A549 (cell line): ENCODE data around the gene SLC38A11. TPM values are rescaled to one million over a fixed set of nuclear protein-coding genes. Genes with fewer than 3 reads are reported as not detected.

Experiments used
- ATAC-seq, 2 experiments: fragments of 200-7000 bp in 1 of 2; fragments of >200 bp in 1 of 2; cut with Nextera tagmentation in 1 of 2; cut with Tn5 transposase in 1 of 2; 3 replicates each; pipeline versions ENCODE4 v1.8.0 to v1.9.1; 2018 to 2020; ENCODE audit warnings: mild to moderate bottlenecking in 1 of 2, moderate library complexity in 1 of 2
- CTCF ChIA-PET: fragments of 300-600 bp; sonication (Branson Sonifier 250); formaldehyde crosslinking; extraction: SDS; loops from one replicate; lab custom pipeline; 2021; ENCODE audit warnings: antibody characterized with exemption, inconsistent platforms; lab: Yijun Ruan, JAX
- POLR2A ChIA-PET: fragments of 350-600 bp; formaldehyde crosslinking; extraction: SDS; loops from one replicate; lab custom pipeline; 2021; ENCODE audit warnings: antibody characterized with exemption, inconsistent platforms; lab: Yijun Ruan, JAX
- DNase-seq, 2 experiments: peaks; one replicate each; pipeline versions ENCODE4 v3.0.0 to v3.0.0-alpha.2; 2011 to 2016; ENCODE audit warnings: low read depth in 1 of 2, low spot score in 1 of 2
- FAIRE-seq: peaks from 2 replicates; lab custom pipeline; 2011; peaks lifted over from hg19 to GRCh38; lab: Jason Lieb, UNC
- H3K27ac ChIP-seq, 2 experiments: fragments of >200 bp; sonication (Bioruptor Twin); formaldehyde crosslinking; 3 replicates each; pipeline ENCODE4 v1.5.1; 2016 to 2017
- H3K4me1 ChIP-seq: fragments of >200 bp; sonication (Bioruptor Twin); formaldehyde crosslinking; 3 replicates; pipeline ENCODE4 v1.6.1; 2016
- H3K4me2 ChIP-seq: fragments of >200 bp; sonication (Bioruptor Twin); formaldehyde crosslinking; 3 replicates; pipeline ENCODE4 v1.6.1; 2016
- H3K4me3 ChIP-seq: fragments of >200 bp; sonication (Bioruptor Twin); formaldehyde crosslinking; 3 replicates; pipeline ENCODE4 v1.5.1; 2016
- H3K9me3 ChIP-seq: fragments of >200 bp; sonication (Bioruptor Twin); formaldehyde crosslinking; 3 replicates; pipeline ENCODE4 v1.6.1; 2016
- BCL3 ChIP-seq: fragments of >200 bp; sonication (Bioruptor Twin); formaldehyde crosslinking; IDR thresholded peaks from 3 replicates; pipeline ENCODE4 v1.6.1; 2016
- CBX8 ChIP-seq: fragments of 200-600 bp; sonication (generic); IDR thresholded peaks from 2 replicates; pipeline ENCODE4 v1.6.1; 2016
- CEBPB ChIP-seq, 2 experiments: fragments of >200 bp in 1 of 2; sonication (Bioruptor Twin) in 1 of 2; formaldehyde crosslinking in 1 of 2; IDR thresholded peaks; 2 replicates each; pipeline ENCODE4 v1.6.1; 2012 to 2016
- EHF ChIP-seq: fragments of 250-450 bp; sonication (Bioruptor Pico); IDR thresholded peaks from 2 replicates; pipeline ENCODE4 v1.5.0; 2020; ENCODE audit warnings: mild to moderate bottlenecking
- FOSL2 ChIP-seq, 2 experiments: fragments of 450-650 bp in 1 of 2; fragments of >200 bp in 1 of 2; sonication (Bioruptor Twin) in 1 of 2; formaldehyde crosslinking; IDR thresholded peaks; 2 replicates each; pipeline versions ENCODE4 v1.5.0 to v1.6.1; 2016 to 2020; ENCODE audit warnings: mild to moderate bottlenecking in 1 of 2, moderate library complexity in 1 of 2
- FOXS1 ChIP-seq: fragments of 250-450 bp; sonication (Bioruptor Pico); IDR thresholded peaks from 2 replicates; pipeline ENCODE4 v1.5.0; 2020; ENCODE audit warnings: mild to moderate bottlenecking, moderate library complexity
- GATA3 ChIP-seq: IDR thresholded peaks from 2 replicates; pipeline ENCODE4 v1.6.1; 2012; ENCODE audit warnings: borderline replicate concordance
- HES2 ChIP-seq: fragments of >200 bp; sonication (Bioruptor Twin); formaldehyde crosslinking; IDR thresholded peaks from 2 replicates; pipeline ENCODE4 v1.6.1; 2016
- HOXB5 ChIP-seq: fragments of 250-450 bp; sonication (Bioruptor Pico); IDR thresholded peaks from 2 replicates; pipeline ENCODE4 v1.5.0; 2020; ENCODE audit warnings: mild to moderate bottlenecking, moderate library complexity
- JUNB ChIP-seq: fragments of >200 bp; sonication (Bioruptor Twin); formaldehyde crosslinking; IDR thresholded peaks from 2 replicates; pipeline ENCODE4 v1.6.1; 2016
- KDM5A ChIP-seq: fragments of 200-600 bp; sonication (generic); IDR thresholded peaks from 2 replicates; pipeline ENCODE4 v1.6.1; 2016; ENCODE audit warnings: antibody characterized with exemption, mild to moderate bottlenecking
- MAFK ChIP-seq: fragments of 450-650 bp; IDR thresholded peaks from 2 replicates; pipeline ENCODE4 v1.6.1; 2014; ENCODE audit not compliant: partially characterized antibody
- MAX ChIP-seq: IDR thresholded peaks from 2 replicates; pipeline ENCODE4 v1.6.1; 2012
- MAZ ChIP-seq: fragments of 150-350 bp; IDR thresholded peaks from 2 replicates; pipeline ENCODE4 v1.6.1; 2014; ENCODE audit warnings: antibody characterized with exemption, low read depth, low read length, borderline replicate concordance
- NFE2L2 ChIP-seq: fragments of 150-350 bp; conservative IDR thresholded peaks from 2 replicates; pipeline ENCODE4 v1.6.1; 2014; ENCODE audit warnings: low read length
- NR3C1 ChIP-seq: fragments of >200 bp; sonication (Bioruptor Twin); formaldehyde crosslinking; IDR thresholded peaks from 3 replicates; pipeline ENCODE4 v1.6.1; 2017
- RAD21 ChIP-seq, 2 experiments: fragments of >200 bp in 1 of 2; sonication (Bioruptor Twin) in 1 of 2; formaldehyde crosslinking in 1 of 2; IDR thresholded peaks in 1 of 2; conservative IDR thresholded peaks in 1 of 2; 2 replicates in 1 of 2; 3 replicates in 1 of 2; pipeline ENCODE4 v1.6.1; 2012 to 2018; ENCODE audit warnings: inconsistent platforms in 1 of 2
- RARB ChIP-seq: fragments of 250-450 bp; sonication (Bioruptor Pico); IDR thresholded peaks from 2 replicates; pipeline ENCODE4 v1.8.0; 2021; ENCODE audit warnings: mild to moderate bottlenecking, moderate library complexity
- RCOR1 ChIP-seq: fragments of 150-350 bp; IDR thresholded peaks from 2 replicates; pipeline ENCODE4 v1.6.1; 2014; ENCODE audit warnings: antibody characterized with exemption, low read length, low read depth
- RNF2 ChIP-seq: fragments of 200-600 bp; sonication (generic); IDR thresholded peaks from 2 replicates; pipeline ENCODE4 v1.6.1; 2016; ENCODE audit warnings: low read depth, mild to moderate bottlenecking, antibody characterized with exemption, moderate library complexity, borderline replicate concordance
- ZC3H11A ChIP-seq: fragments of 450-650 bp; IDR thresholded peaks from 2 replicates; pipeline ENCODE4 v1.6.1; 2014; ENCODE audit warnings: antibody characterized with exemption, mild to moderate bottlenecking
- WGBS: methylation state at CpG from one replicate; pipeline ENCODE4 v1.1.6; 2017; ENCODE audit errors: missing lambda C conversion rate; 5-methylcytosine and 5-hydroxymethylcytosine counted together
- polyA plus RNA-seq, 4 experiments: library from polyadenylated mRNA; depleted of rRNA in 3 of 4; stranded (reverse); fragments of >200 nt; fragmentation: RNase III in 1 of 4; extraction: RNeasy Plus Mini Kit Qiagen cat#74134 plus additional on column Dnase treatment in 1 of 4; gene quantifications; 2 replicates in 3 of 4; 3 replicates in 1 of 4; pipeline ENCODE4 v1.2.3, GENCODE V29; 2011 to 2017
- TF ChIP-seq, protein P1 (sequence below): IDR thresholded peaks from 2 replicates; pipeline ENCODE4 v1.6.1; 2012; ENCODE audit warnings: low read depth, borderline replicate concordance

SLC38A11 gene
- polyA plus RNA-seq, 2 of the 4 experiments (the other 2 are of a cell fraction), result 0.05 to 0.22 TPM

DNA sequence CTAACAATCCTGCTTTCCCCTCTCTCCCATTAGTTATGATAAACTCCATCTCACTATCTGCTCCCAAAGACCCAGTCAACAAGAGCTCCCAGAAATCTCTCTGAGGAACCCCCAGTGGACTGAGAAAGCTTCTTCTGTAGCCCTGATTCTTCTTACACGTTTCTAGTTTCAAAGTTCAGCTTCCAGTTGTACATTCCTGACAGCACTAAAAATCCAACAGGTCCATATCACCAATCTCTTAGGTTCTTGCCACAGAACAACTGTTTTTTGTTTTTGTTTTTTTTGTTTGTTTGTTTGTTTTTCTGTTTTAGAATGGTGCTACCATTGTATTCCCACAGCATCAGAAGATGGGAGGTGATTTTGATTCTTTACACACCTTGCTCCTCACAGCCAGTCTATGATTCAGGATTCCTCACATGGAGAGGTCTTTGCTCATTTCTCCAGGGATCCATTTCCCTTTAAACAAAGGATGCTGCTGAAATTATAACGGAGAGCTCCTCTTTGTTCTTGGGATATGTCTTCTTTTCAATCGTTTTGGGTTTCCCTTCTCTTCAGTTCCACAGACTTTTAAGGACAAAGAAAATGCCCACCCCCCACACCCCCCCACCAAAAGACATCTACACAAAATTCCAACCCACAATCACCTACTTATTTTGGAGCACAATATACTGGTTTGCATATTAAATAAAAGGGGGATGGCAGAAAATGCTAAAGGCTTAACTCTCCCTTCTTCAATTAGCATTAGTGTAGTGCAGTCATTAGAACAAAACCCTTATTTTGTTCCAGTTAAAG lies 57.7 kb downstream of the SLC38A11 start:
- 55% methylated on average over 3 of the region's 3 CpGs for WGBS
- DNase-seq (no peak), ATAC-seq (no peak), FAIRE-seq (no peak)
- TF ChIP-seq RARB (CRISPR knock-in tag), result no peak
- no peak for TF ChIP-seq RAD21 (conservative IDR thresholded peaks at IDR 0.05 in 1 of 2, IDR thresholded peaks at IDR 0.05 in 1 of 2)
- TF ChIP-seq EHF (CRISPR knock-in tag), result no peak
- TF ChIP-seq CEBPB (IDR thresholded peaks at IDR 0.05), result no peak
- no peak for TF ChIP-seq NR3C1
- no peak for TF ChIP-seq GATA3
- TF ChIP-seq ZC3H11A, result no peak
- TF ChIP-seq MAZ, result no peak
- TF ChIP-seq FOXS1 (CRISPR knock-in tag), result no peak
- no peak overlapping the region for H3K4me3 ChIP-seq
- POLR2A ChIA-PET, result interaction anchor here (1.5 kb wide), 1 partner anchor 56 kb away, joined by 6 read pairs; the partner anchor contains the start of gene COBLL1
- CTCF ChIA-PET, result interaction anchor here (1.5 to 1.7 kb wide), 2 partner anchors 16 to 55 kb away, joined by 3 to 7 read pairs; partner anchors contain the start of gene COBLL1
- H3K4me1 ChIP-seq, result peaks cover 32% of the 10 kb centered on the region
- H3K27ac ChIP-seq, result peak overlapping the region; percentile 44 to 81
- H3K9me3 ChIP-seq, result no peaks in the 10 kb centered on the region
- peak overlapping the region; percentile 39 for H3K4me2 ChIP-seq

DNA sequence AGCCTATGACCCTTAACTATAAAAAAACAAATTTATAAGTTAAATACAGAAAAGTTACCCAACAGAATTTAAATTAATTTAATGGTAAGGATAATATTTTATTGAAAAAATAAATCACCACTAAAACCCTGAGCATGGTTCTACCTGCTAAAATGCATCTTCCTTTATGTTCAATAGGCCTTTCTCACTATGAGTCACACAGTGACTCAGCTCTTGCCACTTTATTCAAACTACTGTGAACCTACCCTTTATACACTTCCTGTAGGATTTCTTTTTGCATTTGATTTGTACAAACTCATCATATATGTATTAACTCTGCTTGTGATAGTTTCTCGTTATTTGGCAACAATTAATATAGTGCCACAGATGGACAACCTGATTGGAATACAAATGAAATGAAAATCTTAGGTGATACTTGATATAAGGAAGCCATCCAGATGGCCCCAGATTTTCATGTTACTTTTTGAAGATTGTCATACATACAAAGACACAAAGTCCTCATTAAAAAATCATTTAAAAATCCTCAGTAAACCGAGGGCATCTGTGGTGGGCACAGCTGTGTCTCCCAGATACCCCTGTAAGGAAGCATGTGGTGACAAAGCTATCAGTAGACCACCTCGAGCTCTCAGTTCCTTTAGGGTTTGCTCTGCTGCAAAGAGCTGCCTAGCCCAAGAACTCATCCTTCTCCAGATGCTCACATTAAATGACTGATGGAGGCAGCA lies 58.5 kb downstream of the SLC38A11 start:
- DNase-seq (peak; percentile 25 to 60), FAIRE-seq (no peak), ATAC-seq (peak; percentile 75 to 85; a peak in 3 of 6 replicates)
- Histone ChIP-seq H3K4me2 (peak overlapping the region; percentile 51), H3K4me1 (peaks cover 32% of the 10 kb centered on the region), H3K27ac (peak overlapping the region; percentile 44 to 81), H3K4me3 (no peak overlapping the region), H3K9me3 (no peaks in the 10 kb centered on the region)
- WGBS, result 12% methylated on average over 3 of the region's 3 CpGs
- ChIA-PET POLR2A (interaction anchor here (1.5 kb wide), 1 partner anchor 55 kb away, joined by 6 read pairs; the partner anchor contains the start of gene COBLL1), CTCF (interaction anchor here (1.5 to 1.7 kb wide), 2 partner anchors 17 to 54 kb away, joined by 3 to 7 read pairs; partner anchors contain the start of gene COBLL1)
- TF ChIP-seq CEBPB (IDR thresholded peaks at IDR 0.05), result no peak
- TF ChIP-seq HES2, result no peak
- no peak for TF ChIP-seq BCL3
- TF ChIP-seq, protein P1, sequence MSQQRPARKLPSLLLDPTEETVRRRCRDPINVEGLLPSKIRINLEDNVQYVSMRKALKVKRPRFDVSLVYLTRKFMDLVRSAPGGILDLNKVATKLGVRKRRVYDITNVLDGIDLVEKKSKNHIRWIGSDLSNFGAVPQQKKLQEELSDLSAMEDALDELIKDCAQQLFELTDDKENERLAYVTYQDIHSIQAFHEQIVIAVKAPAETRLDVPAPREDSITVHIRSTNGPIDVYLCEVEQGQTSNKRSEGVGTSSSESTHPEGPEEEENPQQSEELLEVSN, result no peak
- TF ChIP-seq JUNB, result peak; percentile 67
- no peak for TF ChIP-seq RCOR1
- TF ChIP-seq CBX8, result no peak
- no peak for TF ChIP-seq NFE2L2
- peak; percentile 83 for TF ChIP-seq FOSL2 (IDR thresholded peaks at IDR 0.05)
- TF ChIP-seq FOSL2 (CRISPR knock-in tag; IDR thresholded peaks at IDR 0.05), result peak; percentile 90
- TF ChIP-seq MAFK, result peak; percentile 20
- no peak for TF ChIP-seq HOXB5 (CRISPR knock-in tag)
- no peak for TF ChIP-seq KDM5A
- 0 out of 2 replicates have a peak, but pooled peaks have one; percentile 30 for TF ChIP-seq MAX
- TF ChIP-seq RNF2, result no peak
